Panc1 (cell line): ENCODE measurements around the gene KLHL15. TPM values are rescaled to one million over a fixed set of nuclear protein-coding genes. Genes with fewer than 3 reads are reported as not detected.

Experiments used
- ATAC-seq: fragments of 200-7000 bp; cut with Tn5 transposase; 2 replicates; pipeline ENCODE4 v1.9.1; 2020; ENCODE audit warnings: mild to moderate bottlenecking, moderate library complexity
- BruUV-seq: library from RNA; stranded (reverse); fragments of 400-500 nt; replicated peaks from 2 replicates; lab custom pipeline; 2021; lab: Mats Ljungman, UMichigan
- CTCF ChIA-PET: fragments of 300-600 bp; sonication (Branson Sonifier 250); formaldehyde crosslinking; loops from one replicate; lab custom pipeline; 2022; ENCODE audit warnings: antibody characterized with exemption; lab: Charles Lee
- POLR2A ChIA-PET: fragments of 300-600 bp; sonication (Branson Sonifier 250); formaldehyde crosslinking; loops from one replicate; lab custom pipeline; 2022; ENCODE audit warnings: antibody characterized with exemption; lab: Charles Lee
- DNase-seq: peaks from one replicate; pipeline ENCODE4 v3.0.0-alpha.2; 2010; ENCODE audit warnings: low read depth, low spot score
- H3K27ac ChIP-seq: 2 replicates; pipeline ENCODE4 v1.5.1; 2011; ENCODE audit warnings: mild to moderate bottlenecking, low read length, inconsistent platforms
- H3K27me3 ChIP-seq: fragments of 200-500 bp; sonication (Bioruptor generic); 2 replicates; pipeline ENCODE4 v1.6.0; 2014; ENCODE audit warnings: low read length, inconsistent platforms; ENCODE audit not compliant: control insufficient read depth, insufficient read depth
- H3K36me3 ChIP-seq: fragments of 200-500 bp; sonication (Bioruptor generic); 2 replicates; pipeline ENCODE4 v1.5.1; 2014; ENCODE audit warnings: inconsistent platforms, mild to moderate bottlenecking, low read length, moderate library complexity; ENCODE audit not compliant: control insufficient read depth, insufficient read depth
- H3K4me1 ChIP-seq: 2 replicates; pipeline ENCODE4 v1.5.1; 2011; ENCODE audit warnings: inconsistent platforms, mild to moderate bottlenecking, low read length, moderate library complexity; ENCODE audit not compliant: control insufficient read depth, insufficient read depth
- H3K4me3 ChIP-seq, 2 experiments: 2 replicates each; pipeline ENCODE4 v1.5.1; 2011 to 2012; ENCODE audit warnings: low read depth in 2 of 2, low read length in 2 of 2, mild to moderate bottlenecking in 2 of 2, inconsistent platforms in 1 of 2, moderate library complexity in 1 of 2
- H3K9me3 ChIP-seq: fragments of 200-500 bp; sonication (Bioruptor generic); 2 replicates; pipeline ENCODE4 v1.5.1; 2014; ENCODE audit warnings: low read depth, mild to moderate bottlenecking, inconsistent platforms, low read length, moderate library complexity; ENCODE audit not compliant: control insufficient read depth, insufficient read depth
- CTCF ChIP-seq: fragments of 450-650 bp; IDR thresholded peaks from 2 replicates; pipeline ENCODE4 v1.5.1; 2017; ENCODE audit warnings: mild to moderate bottlenecking
- POLR2AphosphoS5 ChIP-seq: IDR thresholded peaks from 2 replicates; pipeline ENCODE4 v1.6.1; 2012; ENCODE audit warnings: mild to moderate bottlenecking, low read depth, low read length, moderate library complexity
- SIN3A ChIP-seq: IDR thresholded peaks from 2 replicates; pipeline ENCODE4 v1.6.1; 2012; ENCODE audit warnings: low read depth, mild to moderate bottlenecking, low read length, moderate library complexity, borderline replicate concordance; ENCODE audit not compliant: insufficient read depth
- TCF7L2 ChIP-seq: IDR thresholded peaks from 2 replicates; pipeline ENCODE4 v1.6.1; 2011; ENCODE audit warnings: mild to moderate bottlenecking, low read depth, low read length, inconsistent platforms
- in situ Hi-C: cut with HindIII; loops from 2 replicates; pipeline ENCODE4 v1.10.0; 2016; ENCODE audit warnings: low sequenced_read_pairs, low pct_unique_long_range_greater_than_20kb
- intact Hi-C: fragments of 100-400 bp; cut with micrococcal nuclease; formaldehyde crosslinking; loops from one replicate; pipeline ENCODE4 v1.10.0; 2022; ENCODE audit not compliant: unreplicated experiment
- total RNA-seq: library from RNA; stranded (reverse); gene quantifications from one replicate; pipeline ENCODE4 v1.2.1, GENCODE V29; 2021; ENCODE audit not compliant: unreplicated experiment
- TF ChIP-seq, protein P1 (sequence below), 2 experiments: IDR thresholded peaks; 2 replicates each; pipeline ENCODE4 v1.6.1; 2011 to 2012; ENCODE audit warnings: low read depth in 2 of 2, control low read depth in 1 of 2, low read length in 1 of 2, mild to moderate bottlenecking in 1 of 2, moderate library complexity in 1 of 2; ENCODE audit not compliant: insufficient read depth in 1 of 2

The KLHL15 gene
- total RNA-seq, 1 experiment from 2014 or later: 9.6 TPM

DNA sequence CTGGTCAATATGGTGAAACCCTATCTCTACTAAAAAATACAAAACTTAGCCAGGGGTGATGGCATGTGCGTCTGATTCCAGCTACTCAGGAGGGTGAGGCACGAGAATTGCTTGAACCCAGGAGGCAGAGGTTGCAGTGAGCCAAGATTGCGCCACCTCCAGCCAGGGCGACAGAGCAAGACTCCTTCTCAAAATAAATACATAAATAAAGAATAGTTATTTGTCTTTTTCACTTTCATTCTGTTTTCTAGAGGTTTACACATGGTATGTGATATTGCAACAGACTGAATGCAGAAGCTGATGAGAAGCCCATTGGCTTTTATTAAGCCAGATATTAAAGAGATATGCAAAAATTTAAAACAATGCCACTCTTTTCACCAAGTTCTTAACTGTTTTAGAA is 8.2 kb downstream of the KLHL15 start:
- no peak for DNase-seq
- Histone ChIP-seq H3K9me3 (no peaks in the 10 kb centered on the region), H3K4me1 (no peaks in the 10 kb centered on the region), H3K27me3 (no peaks in the 10 kb centered on the region), H3K27ac (no peak overlapping the region), H3K4me3 (no peak overlapping the region), H3K36me3 (no peaks in the 10 kb centered on the region)
- BruUV-seq: no TSS peak
- ATAC-seq: no peak
- in situ Hi-C loops: no loop called here
- intact Hi-C loops: no loop called here
- ChIA-PET POLR2A (no interaction called here), CTCF (no interaction called here)
- no peak for TF ChIP-seq SIN3A
- TF ChIP-seq, protein P1, sequence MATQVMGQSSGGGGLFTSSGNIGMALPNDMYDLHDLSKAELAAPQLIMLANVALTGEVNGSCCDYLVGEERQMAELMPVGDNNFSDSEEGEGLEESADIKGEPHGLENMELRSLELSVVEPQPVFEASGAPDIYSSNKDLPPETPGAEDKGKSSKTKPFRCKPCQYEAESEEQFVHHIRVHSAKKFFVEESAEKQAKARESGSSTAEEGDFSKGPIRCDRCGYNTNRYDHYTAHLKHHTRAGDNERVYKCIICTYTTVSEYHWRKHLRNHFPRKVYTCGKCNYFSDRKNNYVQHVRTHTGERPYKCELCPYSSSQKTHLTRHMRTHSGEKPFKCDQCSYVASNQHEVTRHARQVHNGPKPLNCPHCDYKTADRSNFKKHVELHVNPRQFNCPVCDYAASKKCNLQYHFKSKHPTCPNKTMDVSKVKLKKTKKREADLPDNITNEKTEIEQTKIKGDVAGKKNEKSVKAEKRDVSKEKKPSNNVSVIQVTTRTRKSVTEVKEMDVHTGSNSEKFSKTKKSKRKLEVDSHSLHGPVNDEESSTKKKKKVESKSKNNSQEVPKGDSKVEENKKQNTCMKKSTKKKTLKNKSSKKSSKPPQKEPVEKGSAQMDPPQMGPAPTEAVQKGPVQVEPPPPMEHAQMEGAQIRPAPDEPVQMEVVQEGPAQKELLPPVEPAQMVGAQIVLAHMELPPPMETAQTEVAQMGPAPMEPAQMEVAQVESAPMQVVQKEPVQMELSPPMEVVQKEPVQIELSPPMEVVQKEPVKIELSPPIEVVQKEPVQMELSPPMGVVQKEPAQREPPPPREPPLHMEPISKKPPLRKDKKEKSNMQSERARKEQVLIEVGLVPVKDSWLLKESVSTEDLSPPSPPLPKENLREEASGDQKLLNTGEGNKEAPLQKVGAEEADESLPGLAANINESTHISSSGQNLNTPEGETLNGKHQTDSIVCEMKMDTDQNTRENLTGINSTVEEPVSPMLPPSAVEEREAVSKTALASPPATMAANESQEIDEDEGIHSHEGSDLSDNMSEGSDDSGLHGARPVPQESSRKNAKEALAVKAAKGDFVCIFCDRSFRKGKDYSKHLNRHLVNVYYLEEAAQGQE (IDR thresholded peaks at IDR 0.05; ENCODE audit: insufficient read depth in 1 of 2, low read depth in 2 of 2, low read length in 1 of 2): no peak
- TF ChIP-seq CTCF: no peak
- TF ChIP-seq TCF7L2: no peak
- no peak for TF ChIP-seq POLR2AphosphoS5

- Histone ChIP-seq H3K4me1 (no peaks in the 10 kb centered on the region), H3K27me3 (no peaks in the 10 kb centered on the region), H3K4me3 (no peak overlapping the region), H3K9me3 (no peaks in the 10 kb centered on the region), H3K36me3 (no peaks in the 10 kb centered on the region), H3K27ac (no peak overlapping the region)
- in situ Hi-C loops (no loop called here), intact Hi-C loops (no loop called here)
- POLR2A ChIA-PET: no interaction called here
- DNase-seq (no peak), ATAC-seq (no peak)
- CTCF ChIA-PET: no interaction called here
- TF ChIP-seq CTCF: no peak
- TF ChIP-seq POLR2AphosphoS5: no peak
- TF ChIP-seq TCF7L2: no peak
- TF ChIP-seq, protein P1 (IDR thresholded peaks at IDR 0.05; ENCODE audit: insufficient read depth in 1 of 2, low read depth in 2 of 2, low read length in 1 of 2): no peak
- TF ChIP-seq SIN3A: no peak
- no TSS peak for BruUV-seq
Observed at GRCh38 chrX:24017674-24018073, 9.3 kb downstream of the KLHL15 start.
